OCI-LY7 (cell line): Measurements from ENCODE around the gene GRM1. TPM values are rescaled to one million over a fixed set of nuclear protein-coding genes. Genes with fewer than 3 reads are reported as not detected.

ENCODE experiments used
- BruUV-seq: library from RNA; stranded (reverse); fragments of 400-500 nt; replicated peaks from 2 replicates; lab custom pipeline; 2021; lab: Mats Ljungman, UMichigan
- CTCF ChIA-PET: fragments of 300-600 bp; sonication (Branson Sonifier 250); formaldehyde crosslinking; loops from one replicate; lab custom pipeline; 2022; ENCODE audit warnings: antibody characterized with exemption; ENCODE audit not compliant: unreplicated experiment; lab: Charles Lee
- POLR2A ChIA-PET: fragments of 300-600 bp; sonication (Branson Sonifier 250); formaldehyde crosslinking; loops from one replicate; lab custom pipeline; 2022; ENCODE audit warnings: antibody characterized with exemption; lab: Charles Lee
- DNase-seq: peaks from one replicate; pipeline ENCODE4 v3.0.0-alpha.2; 2015; ENCODE audit warnings: low spot score
- H2AFZ ChIP-seq: fragments of 200-600 bp; sonication (generic), shearing (Covaris generic); 2 replicates; pipeline ENCODE4 v1.6.1; 2014; ENCODE audit warnings: mild to moderate bottlenecking, antibody characterized with exemption, low read length, moderate library complexity
- H3K27ac ChIP-seq: fragments of 200-600 bp; sonication (generic); 2 replicates; pipeline ENCODE4 v1.5.1; 2014; ENCODE audit warnings: mixed run types, low read depth, mild to moderate bottlenecking, moderate library complexity, low read length, inconsistent platforms; ENCODE audit not compliant: poor library complexity, severe bottlenecking
- H3K36me3 ChIP-seq: fragments of 200-600 bp; sonication (generic); 2 replicates; pipeline ENCODE4 v1.6.1; 2014; ENCODE audit warnings: mild to moderate bottlenecking, antibody characterized with exemption, low read length, moderate library complexity, mixed read lengths; ENCODE audit not compliant: insufficient read depth
- H3K4me1 ChIP-seq: fragments of 200-600 bp; sonication (generic); 2 replicates; pipeline ENCODE4 v1.5.1; 2014; ENCODE audit warnings: mild to moderate bottlenecking, low read length; ENCODE audit not compliant: insufficient read depth, poor library complexity, severe bottlenecking
- H3K4me2 ChIP-seq: fragments of 200-600 bp; sonication (generic); 2 replicates; pipeline ENCODE4 v1.6.1; 2014; ENCODE audit warnings: mild to moderate bottlenecking, low read length
- H3K4me3 ChIP-seq: fragments of 200-600 bp; sonication (generic); 2 replicates; pipeline ENCODE4 v1.5.1; 2014; ENCODE audit warnings: mild to moderate bottlenecking, low read depth, low read length; ENCODE audit not compliant: poor library complexity, severe bottlenecking
- H3K79me2 ChIP-seq: fragments of 200-600 bp; sonication (generic); 2 replicates; pipeline ENCODE4 v1.6.1; 2016; ENCODE audit warnings: low read depth, mild to moderate bottlenecking, low read length, moderate library complexity, mixed read lengths; ENCODE audit not compliant: insufficient read depth
- H3K9me2 ChIP-seq: fragments of 200-600 bp; sonication (generic); 2 replicates; pipeline ENCODE4 v1.6.1; 2016; ENCODE audit warnings: mild to moderate bottlenecking, low read length, mixed read lengths; ENCODE audit not compliant: insufficient read depth
- H3K9me3 ChIP-seq: fragments of 200-600 bp; sonication (generic); 2 replicates; pipeline ENCODE4 v1.6.1; 2014; ENCODE audit warnings: mild to moderate bottlenecking, mixed run types, low read length, mixed read lengths
- H4K20me1 ChIP-seq: fragments of 200-600 bp; sonication (generic); 2 replicates; pipeline ENCODE4 v1.6.1; 2014; ENCODE audit warnings: mild to moderate bottlenecking, antibody characterized with exemption, low read length, moderate library complexity, mixed read lengths; ENCODE audit not compliant: insufficient read depth
- EZH2phosphoT487 ChIP-seq: fragments of 200-600 bp; sonication (generic); IDR thresholded peaks from 2 replicates; pipeline ENCODE4 v1.6.1; 2018; ENCODE audit warnings: low read depth, borderline replicate concordance, mild to moderate bottlenecking, mixed run types, antibody characterized with exemption, low read length, moderate library complexity, mixed read lengths
- intact Hi-C: fragments of 100-400 bp; cut with micrococcal nuclease; formaldehyde crosslinking; loops from one replicate; pipeline ENCODE4 v1.10.0; 2022; ENCODE audit not compliant: unreplicated experiment
- total RNA-seq, 2 experiments: library from RNA; depleted of rRNA in 1 of 2; stranded (reverse); fragments of >200 nt in 1 of 2; shearing (Covaris generic) in 1 of 2; gene quantifications; 2 replicates each; pipeline ENCODE4 v1.2.3, GENCODE V29; 2014 to 2022
- TF ChIP-seq, protein P1 (sequence below): fragments of 200-600 bp; sonication (generic); conservative IDR thresholded peaks from 2 replicates; pipeline ENCODE4 v1.5.1; 2014; ENCODE audit warnings: mild to moderate bottlenecking, antibody characterized with exemption, low read length, moderate library complexity, mixed read lengths

The GRM1 gene
- total RNA-seq, 2 experiments from 2014 or later: not detected

GRCh38 chr6:146246028-146246427 lies 217.2 kb downstream of the GRM1 start:
- no peak overlapping the region for H2AFZ ChIP-seq
- no peaks in the 10 kb centered on the region for H3K36me3 ChIP-seq
- BruUV-seq: no TSS peak
- DNase-seq: no peak
- H3K9me3 ChIP-seq: no peaks in the 10 kb centered on the region
- H3K4me2 ChIP-seq: no peak overlapping the region
- ChIA-PET CTCF (no interaction called here), POLR2A (no interaction called here)
- no peaks in the 10 kb centered on the region for H3K9me2 ChIP-seq
- no peak overlapping the region for H3K27ac ChIP-seq
- no peak overlapping the region for H3K4me3 ChIP-seq
- no peak for TF ChIP-seq EZH2phosphoT487
- TF ChIP-seq, protein P1, sequence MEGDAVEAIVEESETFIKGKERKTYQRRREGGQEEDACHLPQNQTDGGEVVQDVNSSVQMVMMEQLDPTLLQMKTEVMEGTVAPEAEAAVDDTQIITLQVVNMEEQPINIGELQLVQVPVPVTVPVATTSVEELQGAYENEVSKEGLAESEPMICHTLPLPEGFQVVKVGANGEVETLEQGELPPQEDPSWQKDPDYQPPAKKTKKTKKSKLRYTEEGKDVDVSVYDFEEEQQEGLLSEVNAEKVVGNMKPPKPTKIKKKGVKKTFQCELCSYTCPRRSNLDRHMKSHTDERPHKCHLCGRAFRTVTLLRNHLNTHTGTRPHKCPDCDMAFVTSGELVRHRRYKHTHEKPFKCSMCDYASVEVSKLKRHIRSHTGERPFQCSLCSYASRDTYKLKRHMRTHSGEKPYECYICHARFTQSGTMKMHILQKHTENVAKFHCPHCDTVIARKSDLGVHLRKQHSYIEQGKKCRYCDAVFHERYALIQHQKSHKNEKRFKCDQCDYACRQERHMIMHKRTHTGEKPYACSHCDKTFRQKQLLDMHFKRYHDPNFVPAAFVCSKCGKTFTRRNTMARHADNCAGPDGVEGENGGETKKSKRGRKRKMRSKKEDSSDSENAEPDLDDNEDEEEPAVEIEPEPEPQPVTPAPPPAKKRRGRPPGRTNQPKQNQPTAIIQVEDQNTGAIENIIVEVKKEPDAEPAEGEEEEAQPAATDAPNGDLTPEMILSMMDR: no peak
- intact Hi-C loops: no loop called here
- no peaks in the 10 kb centered on the region for H4K20me1 ChIP-seq
- no peaks in the 10 kb centered on the region for H3K79me2 ChIP-seq
- no peaks in the 10 kb centered on the region for H3K4me1 ChIP-seq

GRCh38 chr6:146253691-146254090 lies 224.8 kb downstream of the GRM1 start:
- Histone ChIP-seq H2AFZ (no peak overlapping the region), H3K9me3 (no peaks in the 10 kb centered on the region), H3K4me2 (no peak overlapping the region), H3K4me1 (no peaks in the 10 kb centered on the region), H3K4me3 (no peak overlapping the region), H3K27ac (no peak overlapping the region), H3K9me2 (no peaks in the 10 kb centered on the region), H3K79me2 (no peaks in the 10 kb centered on the region), H3K36me3 (no peaks in the 10 kb centered on the region), H4K20me1 (no peaks in the 10 kb centered on the region)
- no peak for DNase-seq
- no TSS peak for BruUV-seq
- no peak for TF ChIP-seq EZH2phosphoT487
- TF ChIP-seq, protein P1: no peak
- intact Hi-C loops: no loop called here
- POLR2A ChIA-PET: no interaction called here
- CTCF ChIA-PET: no interaction called here

GRCh38 chr6:146258206-146258605 lies 229.3 kb downstream of the GRM1 start:
- ChIA-PET POLR2A (interaction anchor here (0.7 to 0.8 kb wide), 3 partner anchors 14 to 1211 kb away, joined by 4 to 5 read pairs (median 4); no protein-coding TSS in a partner anchor), CTCF (no interaction called here)
- H3K4me3 ChIP-seq: no peak overlapping the region

More at GRCh38 chr6:146258206-146258605, 229.3 kb downstream of the GRM1 start:
- Histone ChIP-seq H3K4me1 (no peaks in the 10 kb centered on the region), H4K20me1 (no peaks in the 10 kb centered on the region), H3K27ac (no peak overlapping the region), H3K4me2 (no peak overlapping the region), H3K79me2 (no peaks in the 10 kb centered on the region), H3K9me2 (no peaks in the 10 kb centered on the region), H3K9me3 (no peaks in the 10 kb centered on the region), H3K36me3 (no peaks in the 10 kb centered on the region), H2AFZ (no peak overlapping the region)
- TF ChIP-seq, protein P1: no peak
- no peak for TF ChIP-seq EZH2phosphoT487
- intact Hi-C loops: no loop called here
- no peak for DNase-seq
- no TSS peak for BruUV-seq
